Measurements from ENCODE around the gene RIMS4.

The RIMS4 gene

DNA sequence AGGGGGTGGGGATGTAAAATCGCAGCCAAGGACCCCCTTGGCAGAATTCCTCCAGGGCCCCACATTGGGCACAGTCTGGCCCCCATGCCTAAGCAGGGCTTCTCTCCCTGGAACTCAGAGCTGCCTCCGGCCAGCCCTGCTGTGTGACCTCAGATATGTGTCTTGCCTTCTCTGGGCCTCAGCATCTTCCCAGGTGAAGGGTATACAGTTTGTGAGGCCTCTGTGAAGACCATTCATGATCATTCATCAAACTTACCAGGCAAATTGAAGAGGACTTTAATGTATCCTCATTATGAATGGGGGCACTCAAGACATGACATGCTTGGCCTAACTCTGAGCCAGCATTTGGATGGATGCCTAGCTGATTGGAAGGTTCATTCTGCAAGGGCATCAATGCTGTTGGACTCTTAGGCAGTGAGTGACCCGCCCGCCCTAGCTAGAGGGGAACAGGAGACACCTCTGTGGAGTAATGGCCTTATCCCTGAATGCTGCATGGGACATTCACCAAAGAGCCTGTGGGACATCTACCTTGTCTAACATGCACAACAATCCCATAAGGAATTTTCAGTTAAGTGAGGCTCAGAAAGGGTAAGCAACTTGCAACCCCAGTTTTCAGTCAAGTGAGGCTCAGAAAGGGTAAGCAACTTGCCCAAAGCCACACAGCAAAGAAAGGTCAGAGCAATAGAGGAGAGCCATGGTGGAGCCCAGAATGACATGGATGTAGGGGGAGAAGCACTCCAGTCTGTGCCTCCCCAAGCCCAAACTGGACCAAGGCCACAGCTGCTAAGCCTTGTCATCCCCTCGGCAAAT, 94.6 kb downstream of the RIMS4 start:
- no peak for DNase-seq

DNA sequence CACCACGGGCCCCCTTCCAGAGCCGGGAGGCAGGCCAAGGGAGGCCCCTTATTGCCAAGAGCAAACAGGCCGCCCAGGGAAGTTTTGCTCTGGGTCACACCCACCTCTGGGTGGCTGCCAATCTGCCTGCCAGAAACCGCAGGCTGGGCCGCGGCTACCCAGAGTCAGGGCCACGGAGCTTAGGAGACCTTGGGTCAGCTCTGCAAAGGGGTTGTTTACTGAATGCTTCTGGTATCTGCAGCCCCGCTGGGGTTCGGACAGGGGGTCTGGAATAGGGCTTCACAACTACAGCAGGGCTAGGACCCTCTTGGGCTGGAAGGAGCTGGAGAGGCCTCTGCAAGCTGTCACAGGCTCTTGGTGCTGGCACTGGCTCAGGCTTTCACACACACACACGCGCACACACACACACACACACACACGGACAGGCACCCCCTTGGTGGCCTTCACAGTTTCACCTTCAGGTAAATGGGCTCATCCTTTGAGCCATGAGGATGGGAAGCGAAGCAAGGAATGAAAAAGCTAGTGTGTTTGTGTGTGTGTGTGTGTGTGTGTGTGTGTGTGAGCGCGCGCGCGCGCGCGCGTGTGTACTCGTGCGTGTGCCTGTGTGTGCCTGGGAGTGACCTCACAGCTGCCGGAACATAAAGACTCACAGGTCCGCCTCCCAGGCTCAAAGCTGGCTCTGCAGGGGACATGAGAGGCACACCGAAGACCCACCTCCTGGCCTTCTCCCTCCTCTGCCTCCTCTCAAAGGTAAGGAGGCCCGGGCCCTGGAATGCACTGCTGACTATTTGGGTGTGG, 95.4 kb downstream of the RIMS4 start, which contains the start of gene CCN5:
TSS of gene CCN5 (plus strand) at position 669 of the 798 bp plus-strand sequence. CDS start at position 691, 22 bp downstream.
- no peak for DNase-seq

DNA sequence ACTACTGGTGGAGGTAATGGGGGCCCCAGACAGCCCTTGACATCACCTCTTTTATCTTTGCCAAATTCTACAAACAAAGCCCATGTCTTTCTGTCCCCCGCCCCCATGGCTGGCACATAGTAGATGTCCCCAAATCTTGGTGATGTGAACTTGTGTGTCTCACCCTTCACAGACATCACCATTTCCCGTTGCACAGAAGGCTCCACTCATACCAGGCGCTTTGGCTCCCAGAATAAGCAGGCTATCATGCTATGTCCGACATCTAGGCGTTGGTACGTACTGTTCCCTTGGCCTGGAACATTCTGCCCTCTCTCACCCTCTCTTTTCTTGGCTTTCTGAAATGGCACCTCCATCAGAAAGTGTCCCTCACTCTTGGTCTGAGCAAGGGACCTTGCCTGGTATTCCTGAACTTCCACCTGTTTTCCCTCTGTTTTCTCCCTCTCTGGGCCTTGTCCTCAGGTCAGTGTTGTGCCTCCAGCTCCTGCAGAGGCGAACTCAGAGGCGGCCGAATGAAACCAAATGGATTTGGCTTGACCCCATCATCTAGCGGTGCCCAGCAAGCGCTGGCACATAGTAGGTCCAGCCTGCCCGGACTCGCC, 96.1 kb downstream of the RIMS4 start:
- no peak for DNase-seq

DNA sequence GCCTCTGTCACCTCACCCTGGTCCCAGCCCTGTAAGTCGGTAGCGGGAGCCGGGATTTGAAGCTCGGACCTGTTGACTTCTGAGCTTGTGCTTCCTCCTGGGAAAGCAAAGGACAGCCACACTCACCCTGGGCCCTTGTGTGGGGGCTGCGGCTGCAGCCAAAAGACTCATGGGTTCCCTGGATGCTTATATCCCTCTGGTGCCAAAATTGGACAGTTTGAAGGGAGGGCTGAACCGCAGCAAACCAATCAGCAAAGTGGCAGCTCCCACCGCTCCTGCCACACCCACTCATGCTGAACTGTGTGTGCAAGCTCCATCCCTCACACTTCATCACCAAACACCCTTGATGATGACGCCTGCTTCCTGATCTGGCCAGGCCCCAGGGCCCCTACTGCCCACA, 99.1 kb downstream of the RIMS4 start:
- DNase-seq = no peak

DNA sequence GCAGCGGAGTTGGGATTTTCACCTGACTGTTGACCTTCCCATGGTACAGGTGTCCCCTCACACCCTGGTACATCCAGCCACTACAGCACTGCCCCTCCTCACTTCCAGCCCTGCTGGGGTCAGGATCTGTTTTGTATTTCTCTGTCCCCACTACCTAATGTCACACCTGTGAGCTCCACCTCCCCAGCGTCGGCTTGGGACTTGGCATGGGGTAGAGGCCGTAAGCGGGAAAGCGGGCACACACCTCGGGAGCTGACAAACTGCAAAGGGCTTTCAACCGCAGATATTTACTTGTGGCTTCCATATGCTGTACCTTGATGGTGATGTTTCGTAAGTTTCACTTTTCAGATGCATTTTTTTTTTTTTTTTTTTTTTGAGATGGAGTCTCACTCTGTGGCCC, 100.5 kb downstream of the RIMS4 start:
- DNase-seq = no peak

DNA sequence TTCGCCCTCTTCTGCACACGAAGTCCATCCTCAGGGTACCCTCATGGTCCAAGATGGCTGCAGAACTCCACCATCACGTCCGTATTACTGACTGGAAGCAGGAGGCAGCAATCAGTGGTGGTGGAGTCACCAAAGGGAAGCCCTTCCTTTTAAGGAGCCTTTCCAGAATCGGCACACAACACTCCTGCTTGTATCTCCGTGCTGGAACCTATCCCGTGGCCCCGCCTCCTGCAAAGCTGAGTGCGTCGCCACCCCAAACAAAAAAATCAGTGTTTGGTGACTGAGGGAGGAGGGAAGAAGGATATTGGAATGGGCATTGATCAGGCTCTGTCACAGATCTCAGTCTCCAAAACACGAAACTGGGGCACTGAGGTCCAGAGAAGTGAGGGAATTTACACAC, 101.0 kb downstream of the RIMS4 start:
- DNase-seq = no peak

DNA sequence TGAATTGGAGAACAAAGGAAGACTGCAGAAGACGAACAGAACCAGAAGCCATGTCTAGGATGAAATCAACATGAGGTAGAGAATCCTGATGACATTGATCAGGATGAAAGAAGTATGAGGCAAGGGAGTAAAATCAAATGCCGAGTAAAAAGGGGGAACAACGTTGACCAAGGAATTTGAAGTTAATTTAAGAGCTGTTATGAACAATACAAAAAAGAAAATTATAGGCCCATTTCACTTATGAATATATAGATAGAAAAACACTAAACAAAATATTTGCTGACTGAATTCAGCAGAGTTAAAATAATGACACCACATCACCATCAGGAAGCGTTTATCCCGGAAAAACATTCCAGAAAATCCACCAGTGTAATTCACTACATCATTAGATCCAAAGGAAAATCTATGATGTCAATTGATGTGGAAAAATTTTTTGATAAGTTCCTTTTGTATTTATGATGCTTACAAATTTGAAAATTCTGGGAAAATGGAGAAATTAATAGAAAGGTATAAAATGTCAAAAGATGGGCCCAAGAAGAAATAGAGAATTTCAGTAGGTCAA, 103.2 kb downstream of the RIMS4 start:
- DNase-seq = no peak

DNA sequence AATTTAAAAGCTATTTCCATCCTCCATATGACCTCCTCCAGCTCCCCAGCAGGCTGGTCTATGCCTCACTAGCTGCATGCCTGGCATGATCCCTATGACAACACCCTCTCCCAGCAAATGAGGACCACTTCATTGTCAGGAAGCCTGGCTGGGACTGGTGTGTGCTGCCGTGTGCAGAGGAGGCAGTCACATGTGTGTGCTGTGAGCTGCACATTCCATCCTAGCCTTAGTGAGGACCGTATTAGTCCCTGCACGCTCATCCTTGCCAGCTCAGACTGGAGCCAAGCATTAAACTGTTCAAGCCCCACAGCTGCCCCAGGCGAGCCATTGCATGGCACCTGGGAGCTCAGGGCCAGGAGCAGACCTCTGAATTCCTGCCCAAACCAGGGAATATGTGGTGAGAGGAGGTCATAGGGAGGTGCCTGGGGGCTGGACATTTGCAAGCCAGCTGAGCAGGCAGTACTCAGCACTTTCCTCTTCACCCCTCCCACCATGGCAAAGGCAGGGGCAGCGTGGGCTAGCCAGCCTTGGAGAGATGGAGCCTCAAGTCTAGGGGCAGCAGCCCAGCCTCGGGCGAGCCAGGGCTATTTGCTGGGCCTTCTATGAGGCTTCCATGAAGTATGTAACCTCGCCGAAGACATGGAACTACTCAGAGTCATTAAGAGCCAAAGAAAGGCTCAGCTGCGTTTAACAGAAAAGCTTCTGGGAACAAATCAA, 103.9 kb downstream of the RIMS4 start:
- no peak for DNase-seq

DNA sequence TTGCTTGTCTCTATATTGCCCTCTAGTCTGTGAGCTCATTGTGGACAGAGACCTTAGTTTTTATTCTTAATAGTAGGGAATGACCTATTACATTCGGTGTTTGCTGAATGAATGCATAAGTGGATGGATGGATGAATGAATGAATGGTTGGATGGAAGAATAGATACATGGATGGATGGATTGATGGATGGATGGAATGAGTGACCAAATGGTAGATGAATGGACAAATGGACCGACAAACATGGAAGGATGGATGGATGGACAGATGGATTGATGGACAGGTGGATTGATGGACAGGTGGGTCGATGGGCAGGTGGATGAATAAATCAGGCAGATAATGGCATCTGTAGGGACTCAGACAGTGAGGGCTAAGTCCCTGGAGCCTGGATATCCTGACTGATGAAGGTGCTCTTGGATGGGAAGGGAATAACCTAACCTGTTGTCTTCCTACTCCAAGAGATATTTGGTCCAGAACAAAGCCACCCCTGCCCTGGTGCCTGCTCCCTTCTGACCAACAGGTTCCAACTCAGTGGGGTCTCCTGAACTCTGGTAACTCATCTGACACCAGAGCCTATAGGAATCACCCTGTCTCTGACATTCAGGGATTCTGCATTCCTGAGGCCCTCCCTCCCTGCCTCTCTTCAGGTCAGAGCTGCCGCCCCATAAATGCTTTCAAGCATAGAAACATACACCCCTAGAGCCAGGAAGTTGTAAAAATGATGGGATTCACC, 104.8 kb downstream of the RIMS4 start:
- DNase-seq = no peak

DNA sequence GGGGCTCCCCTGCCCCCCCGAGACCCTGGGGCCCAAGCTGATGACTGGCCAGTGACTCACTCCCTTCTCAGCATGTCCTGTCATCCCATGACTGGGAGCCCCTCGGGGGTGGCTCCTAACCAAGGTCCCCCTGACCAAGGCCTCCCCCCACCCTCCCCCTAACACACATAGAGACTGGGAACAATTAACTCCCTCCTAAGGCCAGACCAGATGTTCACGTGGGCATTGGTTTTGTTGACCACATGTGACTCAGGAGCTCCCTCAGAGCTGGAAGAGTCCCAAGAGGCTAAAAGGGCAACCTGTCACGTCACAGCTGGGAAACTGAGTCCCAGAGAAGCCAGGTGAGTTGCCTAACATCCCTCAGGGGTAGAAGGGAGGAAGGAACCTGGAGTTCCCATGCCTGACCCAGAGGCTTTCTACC, 105.8 kb downstream of the RIMS4 start:
- DNase-seq = no peak

DNA sequence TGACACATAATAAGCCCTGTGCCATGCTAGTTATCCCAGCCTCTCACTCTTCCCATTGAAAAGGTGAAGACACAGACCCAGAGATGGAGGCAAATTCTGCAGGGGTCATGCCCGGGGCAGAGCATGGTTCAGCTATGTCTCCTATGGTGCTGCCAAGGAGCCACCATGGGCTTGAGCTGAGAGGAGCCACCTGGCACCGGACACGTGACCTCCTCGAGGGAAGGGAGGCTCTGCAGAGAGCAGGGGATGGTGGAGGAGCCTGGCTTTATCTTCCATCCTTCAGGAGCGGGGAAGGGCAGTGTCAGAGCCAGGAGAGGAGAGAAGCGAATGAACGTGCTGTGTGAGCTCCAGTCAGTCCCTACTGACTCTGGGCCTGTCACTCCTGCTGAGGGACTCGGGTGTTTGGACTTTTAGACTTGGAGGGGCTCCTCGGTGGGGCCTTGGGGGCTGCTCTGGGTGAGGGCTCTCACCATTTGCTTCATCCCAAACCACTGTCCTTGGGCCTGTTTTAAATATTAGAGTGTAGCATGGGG, 106.3 kb downstream of the RIMS4 start:
- no peak for DNase-seq

DNA sequence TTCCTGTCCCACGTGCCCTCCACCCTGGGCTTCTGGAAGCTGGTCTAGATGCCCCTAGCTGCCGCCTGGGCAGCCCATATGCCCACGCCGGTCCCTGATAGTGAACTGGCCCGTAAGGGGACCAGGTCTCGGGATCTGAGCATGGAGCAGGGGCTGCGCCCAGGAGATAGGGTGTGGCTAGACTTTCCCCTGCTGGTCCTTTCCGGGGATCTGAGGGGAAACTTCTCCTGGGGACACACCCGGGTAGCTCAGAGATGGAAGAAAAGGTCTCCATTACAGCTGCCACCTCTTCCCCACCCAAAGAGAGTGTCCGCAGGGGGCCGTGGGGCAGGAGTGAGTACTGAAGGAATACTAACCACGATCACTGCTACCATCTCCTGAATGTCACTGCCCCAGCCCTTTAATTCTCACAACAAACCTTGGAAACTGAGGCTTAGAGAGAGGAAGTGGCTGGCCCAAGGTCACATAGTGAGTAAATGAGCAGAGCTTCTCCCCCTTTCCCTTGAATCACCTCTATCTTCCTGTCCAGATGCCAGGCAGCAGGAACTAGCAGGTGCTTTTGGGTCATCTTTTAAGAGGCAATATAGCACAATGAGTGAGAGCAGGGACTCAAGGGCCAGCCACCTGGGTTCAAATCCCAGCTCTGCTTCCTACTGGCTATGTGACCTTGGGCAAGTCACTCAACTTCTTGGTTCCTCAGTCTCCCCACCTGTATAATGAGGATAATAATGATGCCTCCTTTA, 107.0 kb downstream of the RIMS4 start:
- no peak for DNase-seq

DNA sequence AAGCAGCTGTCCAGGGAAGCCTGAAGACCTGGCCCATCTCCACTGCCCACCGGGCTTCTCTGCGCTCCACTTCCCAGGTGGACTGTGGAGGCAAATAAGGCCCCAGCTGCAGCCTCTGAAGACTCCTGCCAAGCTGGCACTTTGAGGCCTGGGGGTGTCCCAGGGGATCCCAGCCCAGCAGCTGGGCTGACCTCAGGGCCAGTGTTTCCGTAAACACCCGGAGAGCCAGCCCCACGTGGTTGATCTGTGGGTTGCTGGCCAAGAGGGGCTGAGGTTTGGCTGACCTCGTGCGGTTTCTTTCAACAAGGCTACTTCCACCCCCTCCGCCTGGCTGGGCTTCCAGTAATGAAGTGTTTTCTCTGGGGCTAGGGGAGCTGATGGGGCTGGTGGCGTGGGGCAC, 107.6 kb downstream of the RIMS4 start:
- no peak for DNase-seq

DNA sequence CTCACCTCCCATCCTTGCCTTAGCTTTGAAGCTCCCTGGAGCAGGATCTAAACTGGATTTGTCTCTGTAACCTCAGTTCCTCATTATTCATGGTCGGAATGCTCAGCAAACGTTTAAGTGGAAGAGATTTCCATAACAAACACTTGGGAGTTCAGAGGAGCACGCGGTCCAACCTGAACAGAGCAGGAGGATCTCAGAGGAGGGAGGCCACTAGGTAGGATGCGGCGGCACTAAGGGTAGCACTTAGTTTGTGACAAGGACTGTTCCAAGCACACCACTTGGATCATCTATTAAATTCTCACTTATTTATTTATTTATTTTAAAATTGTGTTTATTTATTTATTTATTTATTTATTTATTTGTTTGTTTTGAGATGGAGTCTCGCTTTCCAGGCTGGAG, 108.5 kb downstream of the RIMS4 start:
- no peak for DNase-seq

Data from activated effector memory CD4-positive, alpha-beta T cell treated with Interleukin-2 at 50 U/mL for 16 hours (primary cell).